ENCODE measurements around the gene NCKAP5. TPM values are rescaled to one million over a fixed set of nuclear protein-coding genes. Genes with fewer than 3 reads are reported as not detected.

Gene NCKAP5
- total and polyA plus RNA-seq, 4 donors = 2.3 to 20.2 (median 8.1) TPM

DNA sequence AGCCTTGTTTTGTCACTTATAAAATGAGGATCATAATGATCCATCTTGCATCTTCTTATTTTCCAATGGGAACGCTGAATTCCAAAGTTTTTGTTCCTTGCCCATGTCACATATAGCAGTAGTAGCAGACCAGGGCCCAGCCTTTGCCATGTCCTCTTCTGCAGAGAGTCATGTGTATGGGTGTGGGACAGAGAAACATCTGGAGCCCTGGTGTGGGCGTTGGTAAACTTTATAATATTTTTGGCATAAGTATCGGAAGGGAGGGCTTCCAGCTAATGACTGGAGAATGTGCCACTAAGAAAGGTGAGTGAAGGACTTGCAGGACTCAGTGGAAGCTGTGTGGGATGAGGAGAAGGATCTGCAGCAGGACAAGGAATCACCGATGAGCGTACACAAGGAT is 157.2 kb downstream of the NCKAP5 start:
- H3K4me1 ChIP-seq (ENCODE audit: control insufficient read depth in 5 of 5, insufficient read depth in 5 of 5, low read length in 5 of 5) = peaks cover 0 to 13% (median 5%) of the 10 kb centered on the region in 5 donors
- no peaks in the 10 kb centered on the region for H3K36me3 ChIP-seq (ENCODE audit: control insufficient read depth in 4 of 4, insufficient read depth in 4 of 4, low read length in 4 of 4)
- ATAC-seq (ENCODE audit: insufficient read depth, low FRiP score) (no peak), DNase-seq (no peak)
- no peak overlapping the region for H3K4me3 ChIP-seq
- no peak overlapping the region for H3K27ac ChIP-seq (ENCODE audit: low read depth in 1 of 2, low read length in 1 of 2)
- H3K27me3 ChIP-seq (ENCODE audit: control insufficient read depth in 3 of 3, insufficient read depth in 3 of 3, low read length in 2 of 3) = no peaks in the 10 kb centered on the region
- no peaks in the 10 kb centered on the region for H3K9me3 ChIP-seq (ENCODE audit: control insufficient read depth in 4 of 4, insufficient read depth in 3 of 4, low read length in 3 of 4)
- 87 to 89% methylated on average over 5 of the region's 5 CpGs for WGBS, 2 donors
- TF ChIP-seq, protein P1, sequence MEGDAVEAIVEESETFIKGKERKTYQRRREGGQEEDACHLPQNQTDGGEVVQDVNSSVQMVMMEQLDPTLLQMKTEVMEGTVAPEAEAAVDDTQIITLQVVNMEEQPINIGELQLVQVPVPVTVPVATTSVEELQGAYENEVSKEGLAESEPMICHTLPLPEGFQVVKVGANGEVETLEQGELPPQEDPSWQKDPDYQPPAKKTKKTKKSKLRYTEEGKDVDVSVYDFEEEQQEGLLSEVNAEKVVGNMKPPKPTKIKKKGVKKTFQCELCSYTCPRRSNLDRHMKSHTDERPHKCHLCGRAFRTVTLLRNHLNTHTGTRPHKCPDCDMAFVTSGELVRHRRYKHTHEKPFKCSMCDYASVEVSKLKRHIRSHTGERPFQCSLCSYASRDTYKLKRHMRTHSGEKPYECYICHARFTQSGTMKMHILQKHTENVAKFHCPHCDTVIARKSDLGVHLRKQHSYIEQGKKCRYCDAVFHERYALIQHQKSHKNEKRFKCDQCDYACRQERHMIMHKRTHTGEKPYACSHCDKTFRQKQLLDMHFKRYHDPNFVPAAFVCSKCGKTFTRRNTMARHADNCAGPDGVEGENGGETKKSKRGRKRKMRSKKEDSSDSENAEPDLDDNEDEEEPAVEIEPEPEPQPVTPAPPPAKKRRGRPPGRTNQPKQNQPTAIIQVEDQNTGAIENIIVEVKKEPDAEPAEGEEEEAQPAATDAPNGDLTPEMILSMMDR (IDR thresholded peaks at IDR 0.05; ENCODE audit: control extremely low read depth, extremely low read depth) = no peak
- no peak overlapping the region for H3K9ac ChIP-seq (ENCODE audit: insufficient read depth in 1 of 2, low read length in 2 of 2)

DNA sequence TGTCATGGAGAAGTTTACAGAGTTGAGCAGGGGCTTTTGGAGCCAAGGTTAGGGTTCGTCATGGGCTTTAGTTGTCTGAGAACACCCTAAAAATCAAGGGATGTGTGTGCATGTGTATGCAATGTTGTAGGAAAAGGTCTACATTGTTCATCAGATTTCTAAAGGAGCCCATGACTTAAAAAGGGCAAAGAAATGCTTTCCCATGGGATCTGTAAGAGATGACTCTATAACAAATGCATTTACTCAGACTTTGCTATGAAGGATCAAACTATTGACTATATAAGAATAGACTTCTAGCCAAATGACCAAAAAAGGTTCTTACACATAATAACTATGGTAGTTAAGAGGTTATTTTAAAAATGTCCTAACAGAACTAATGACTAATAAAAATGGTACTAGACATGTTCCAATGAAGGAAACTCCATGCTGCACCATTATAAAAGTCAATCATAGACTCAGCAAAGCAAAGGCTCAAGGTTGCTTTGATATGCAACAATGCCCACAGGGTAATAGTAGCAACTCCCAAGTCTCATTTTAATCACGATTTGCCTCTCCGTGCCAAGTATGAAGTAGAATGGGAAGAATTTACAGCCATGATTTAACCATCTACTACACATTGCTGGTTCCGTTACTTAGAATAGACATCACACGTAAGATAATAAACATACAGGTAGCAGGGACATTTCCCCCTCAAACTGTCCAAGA is 158.5 kb downstream of the NCKAP5 start:
- H3K36me3 ChIP-seq (ENCODE audit: control insufficient read depth in 4 of 4, insufficient read depth in 4 of 4, low read length in 4 of 4) = no peaks in the 10 kb centered on the region
- TF ChIP-seq, protein P1 (IDR thresholded peaks at IDR 0.05; ENCODE audit: control extremely low read depth, extremely low read depth) = no peak
- H3K27ac ChIP-seq (ENCODE audit: low read depth in 1 of 2, low read length in 1 of 2) = no peak overlapping the region
- H3K4me1 ChIP-seq (ENCODE audit: control insufficient read depth in 5 of 5, insufficient read depth in 5 of 5, low read length in 5 of 5) = peaks cover 0 to 2% (median 0%) of the 10 kb centered on the region in 5 donors
- no peaks in the 10 kb centered on the region for H3K27me3 ChIP-seq (ENCODE audit: control insufficient read depth in 3 of 3, insufficient read depth in 3 of 3, low read length in 2 of 3)
- ATAC-seq (ENCODE audit: insufficient read depth, low FRiP score) = no peak
- H3K4me3 ChIP-seq = no peak overlapping the region
- no peak overlapping the region for H3K9ac ChIP-seq (ENCODE audit: insufficient read depth in 1 of 2, low read length in 2 of 2)
- no peak for DNase-seq
- no peaks in the 10 kb centered on the region for H3K9me3 ChIP-seq (ENCODE audit: control insufficient read depth in 4 of 4, insufficient read depth in 3 of 4, low read length in 3 of 4)
- WGBS, 2 donors = 88 to 95% methylated on average over 5 of the region's 5 CpGs

DNA sequence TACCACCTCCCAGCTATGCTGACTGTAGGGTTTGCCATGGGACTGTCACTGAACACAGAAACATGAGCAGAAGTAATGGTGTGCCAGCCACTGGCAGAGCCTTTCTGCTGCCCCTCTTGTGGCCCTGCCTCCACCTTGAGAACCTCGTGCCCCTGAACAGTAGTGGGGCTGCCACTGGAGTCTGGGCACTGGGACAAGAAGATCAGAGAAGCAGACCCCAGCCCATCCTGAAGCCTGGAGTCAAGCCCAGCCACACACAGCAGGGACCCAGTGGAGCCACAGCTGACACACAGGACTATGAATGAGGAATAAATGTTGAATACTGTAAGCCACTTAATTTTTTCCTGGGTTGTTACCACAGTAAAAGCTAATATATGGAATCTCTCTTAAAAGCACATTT is 159.6 kb downstream of the NCKAP5 start:
- ATAC-seq (ENCODE audit: insufficient read depth, low FRiP score) = no peak
- TF ChIP-seq, protein P1 (IDR thresholded peaks at IDR 0.05; ENCODE audit: control extremely low read depth, extremely low read depth) = no peak
- H3K4me1 ChIP-seq (ENCODE audit: control insufficient read depth in 5 of 5, insufficient read depth in 5 of 5, low read length in 5 of 5) = peaks cover 0 to 2% (median 0%) of the 10 kb centered on the region in 5 donors
- H3K4me3 ChIP-seq = no peak overlapping the region
- H3K27me3 ChIP-seq (ENCODE audit: control insufficient read depth in 3 of 3, insufficient read depth in 3 of 3, low read length in 2 of 3) = no peaks in the 10 kb centered on the region
- no peak overlapping the region for H3K9ac ChIP-seq (ENCODE audit: insufficient read depth in 1 of 2, low read length in 2 of 2)
- no peak for DNase-seq
- H3K27ac ChIP-seq (ENCODE audit: low read depth in 1 of 2, low read length in 1 of 2) = no peak overlapping the region
- H3K36me3 ChIP-seq (ENCODE audit: control insufficient read depth in 4 of 4, insufficient read depth in 4 of 4, low read length in 4 of 4) = peaks cover 0 to 1% (median 0%) of the 10 kb centered on the region in 4 donors
- WGBS, 2 donors = 57 to 74% methylated on average over 1 of the region's 1 CpG
- no peaks in the 10 kb centered on the region for H3K9me3 ChIP-seq (ENCODE audit: control insufficient read depth in 4 of 4, insufficient read depth in 3 of 4, low read length in 3 of 4)

Measured in lung (tissue), 12 donors.